HS-5 (cell line): ENCODE results near the gene STRN3.
"Not testable (repeated sequence)": the region's sequence is repeated elsewhere in the genome, so short reads cannot be mapped to it uniquely, and the experiment has no call there.

Experiments
- DNase-seq: peaks from one replicate; pipeline ENCODE4 v3.0.0-alpha.2; 2012; ENCODE audit warnings: low read depth

The STRN3 gene

DNA sequence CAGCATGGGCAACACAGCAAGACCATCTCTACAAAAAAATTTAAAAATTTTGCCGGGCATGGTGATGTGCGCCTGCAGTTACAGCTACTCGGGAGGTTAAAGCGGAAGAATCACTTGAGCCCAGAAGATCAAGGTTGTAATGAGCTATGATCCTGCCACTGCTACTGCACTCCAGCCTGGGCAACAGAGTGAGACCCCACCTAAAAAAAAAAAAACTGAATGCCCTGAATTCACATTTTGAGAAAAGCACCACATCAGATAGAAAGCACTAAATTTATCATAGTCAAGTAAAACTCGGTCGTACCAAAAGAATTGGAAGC lies 24.9 kb downstream of the STRN3 start:
- no peak for DNase-seq

GRCh38 chr14:31000629-31001338 lies 25.4 kb downstream of the STRN3 start:
- DNase-seq, result no peak

DNA sequence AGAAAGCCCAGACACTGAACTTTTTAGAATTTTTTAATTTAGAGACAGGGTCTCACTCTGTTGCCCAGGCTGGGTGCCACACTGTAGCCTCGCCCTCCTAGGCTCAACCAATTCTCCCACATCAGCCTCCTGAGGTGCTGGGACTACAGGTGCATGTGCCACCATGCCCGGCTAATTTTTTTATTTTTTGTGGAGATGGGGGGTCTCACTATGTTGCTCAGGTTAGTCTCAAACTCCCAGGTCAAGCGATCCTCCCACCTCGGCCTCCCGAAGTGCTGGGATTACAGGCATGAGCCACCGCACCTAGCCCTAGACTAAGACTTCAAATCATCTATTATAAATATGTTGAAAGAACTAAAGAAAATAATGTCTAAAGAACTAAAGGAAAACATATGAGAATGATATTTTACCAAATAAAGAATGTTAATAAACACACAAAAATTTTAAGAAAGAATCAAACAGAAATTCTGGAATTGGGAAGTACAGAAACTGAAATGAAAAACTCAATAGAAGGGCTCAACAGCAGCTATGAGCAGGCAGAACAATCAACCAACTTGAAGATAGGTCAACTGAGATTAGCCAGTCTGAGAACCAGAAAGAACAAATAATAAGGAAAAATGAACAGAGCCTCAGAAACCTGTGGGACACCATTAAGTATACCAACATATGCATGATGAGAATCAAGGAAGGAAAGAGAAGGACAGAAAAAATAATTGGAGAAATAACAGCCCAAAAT lies 27.0 kb downstream of the STRN3 start:
- DNase-seq, result no peak

- DNase-seq, result no peak
These were observed 28.0 kb downstream of the STRN3 start for GRCh38 chr14:30998100-30998706.

DNA sequence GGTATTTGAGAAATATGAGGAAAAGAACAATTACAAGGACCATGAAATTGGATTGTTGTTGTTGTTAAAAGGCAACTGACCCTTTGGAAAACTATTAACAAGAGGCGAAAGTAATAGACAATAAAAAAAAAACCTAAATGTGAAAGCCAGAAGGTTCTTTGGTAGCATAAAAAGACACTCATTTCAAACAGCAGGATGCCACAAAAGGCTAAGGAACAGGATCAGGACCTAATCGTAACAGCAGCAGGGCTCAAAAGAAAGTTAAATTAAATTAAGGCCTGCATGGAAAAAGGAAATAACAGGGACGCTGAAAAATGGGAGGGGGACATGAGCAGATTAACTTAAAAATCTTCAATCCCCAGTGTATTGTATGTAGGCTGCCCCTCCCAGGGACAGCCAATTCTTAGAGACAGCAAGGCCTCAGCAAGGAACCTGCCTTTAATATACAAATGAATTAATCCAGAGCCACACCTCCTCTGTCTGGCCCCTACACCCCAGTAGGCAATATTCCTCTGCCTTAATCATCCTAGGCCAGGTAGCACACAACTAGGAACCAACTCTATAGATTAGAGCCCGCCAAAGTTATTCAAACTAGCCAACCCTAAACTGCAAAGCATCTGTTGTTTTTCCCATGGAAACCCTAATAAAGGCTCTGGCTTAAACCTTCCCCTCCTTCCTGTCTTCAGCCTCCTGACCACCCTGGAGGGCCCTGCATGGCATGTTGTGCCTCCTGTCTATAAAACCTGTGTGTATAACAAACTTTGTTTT lies 29.1 kb downstream of the STRN3 start:
- DNase-seq, result no peak

DNA sequence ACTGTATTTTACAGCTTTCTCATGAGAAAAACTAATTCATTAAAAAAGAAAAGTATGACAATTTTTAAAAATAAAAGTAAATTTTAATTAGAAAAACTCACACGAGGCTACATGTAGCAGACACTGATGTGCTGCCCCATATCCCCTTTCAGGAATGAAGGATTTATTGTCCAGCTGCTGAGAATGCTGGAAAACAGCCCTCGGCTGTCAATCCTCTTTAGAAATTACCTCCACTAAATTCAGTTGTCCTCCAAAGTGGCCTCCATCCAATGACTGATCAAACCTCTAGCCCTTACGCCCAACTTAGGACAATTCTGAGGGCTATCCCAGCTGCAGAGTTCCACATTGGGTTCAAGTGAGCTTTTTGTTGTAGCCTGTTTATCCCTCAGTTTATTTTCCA lies 30.5 kb downstream of the STRN3 start:
- DNase-seq, result no peak

GRCh38 chr14:30994681-30995620 lies 31.2 kb downstream of the STRN3 start:
- peak; percentile 30 for DNase-seq

- DNase-seq, result no peak
These were observed 33.1 kb downstream of the STRN3 start for GRCh38 chr14:30993071-30993470.

- DNase-seq, result no peak
These were observed 34.8 kb downstream of the STRN3 start for GRCh38 chr14:30991408-30991807.

DNA sequence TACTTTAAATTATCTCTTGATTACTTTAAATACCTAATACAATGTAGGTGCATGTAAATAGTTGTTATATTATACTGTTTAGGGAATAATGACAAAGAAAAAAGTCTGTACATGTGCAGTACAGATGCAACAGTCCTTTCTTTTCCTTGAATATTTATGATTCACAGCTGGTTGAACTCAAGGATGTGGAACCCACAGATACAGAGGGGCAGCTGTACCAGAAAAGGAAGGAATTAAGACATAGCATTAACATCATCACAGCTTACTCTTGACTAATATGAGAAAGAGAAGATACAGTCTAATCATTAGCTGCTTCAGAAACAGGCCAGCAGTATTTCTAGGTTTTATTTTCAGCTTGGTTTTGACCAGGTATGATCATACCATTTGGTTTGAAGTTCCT lies 35.4 kb downstream of the STRN3 start:
- DNase-seq, result no peak

DNA sequence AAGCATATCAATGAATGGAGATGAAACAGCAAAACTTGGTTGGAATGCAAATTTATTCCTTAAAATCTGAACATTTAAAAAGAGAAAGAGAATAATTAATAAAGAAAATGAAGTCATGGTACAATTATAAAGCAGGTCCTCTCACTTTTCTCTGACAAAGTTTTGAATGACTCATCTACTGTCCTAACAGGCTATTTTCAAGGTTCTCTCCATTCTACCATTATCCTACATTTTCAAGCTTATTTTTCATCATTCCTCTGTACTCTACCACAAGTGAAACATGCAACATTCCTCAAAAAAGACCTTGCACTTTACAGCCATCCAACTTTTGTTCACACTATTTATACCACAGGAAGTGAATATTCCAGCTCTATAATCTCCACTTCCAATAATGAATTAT lies 37.7 kb downstream of the STRN3 start:
- no peak for DNase-seq

DNA sequence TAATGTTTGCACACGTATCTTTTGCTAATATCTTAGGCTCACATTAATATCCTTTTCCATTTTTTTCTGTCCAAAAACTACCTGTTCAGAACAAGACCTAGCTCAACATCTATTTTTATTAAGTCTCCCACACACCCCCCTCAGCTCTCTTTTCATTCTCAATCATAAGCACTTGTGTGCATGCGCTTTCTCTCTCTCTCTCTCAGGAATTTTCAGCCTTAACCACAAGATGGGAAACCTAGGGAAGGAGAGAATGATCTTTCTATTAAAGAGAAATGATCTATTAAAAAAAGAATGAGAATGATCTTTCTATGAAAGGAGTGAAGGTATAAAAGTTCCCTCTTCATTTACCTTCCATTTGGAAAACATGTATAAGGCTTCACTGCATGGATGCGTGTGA lies 40.4 kb downstream of the STRN3 start:
- no peak for DNase-seq

GRCh38 chr14:30983858-30984257 lies 42.3 kb downstream of the STRN3 start:
- DNase-seq, result no peak

GRCh38 chr14:30982533-30982932 lies 43.6 kb downstream of the STRN3 start:
- no peak for DNase-seq

GRCh38 chr14:30980980-30981379 lies 45.2 kb downstream of the STRN3 start:
- no peak for DNase-seq

DNA sequence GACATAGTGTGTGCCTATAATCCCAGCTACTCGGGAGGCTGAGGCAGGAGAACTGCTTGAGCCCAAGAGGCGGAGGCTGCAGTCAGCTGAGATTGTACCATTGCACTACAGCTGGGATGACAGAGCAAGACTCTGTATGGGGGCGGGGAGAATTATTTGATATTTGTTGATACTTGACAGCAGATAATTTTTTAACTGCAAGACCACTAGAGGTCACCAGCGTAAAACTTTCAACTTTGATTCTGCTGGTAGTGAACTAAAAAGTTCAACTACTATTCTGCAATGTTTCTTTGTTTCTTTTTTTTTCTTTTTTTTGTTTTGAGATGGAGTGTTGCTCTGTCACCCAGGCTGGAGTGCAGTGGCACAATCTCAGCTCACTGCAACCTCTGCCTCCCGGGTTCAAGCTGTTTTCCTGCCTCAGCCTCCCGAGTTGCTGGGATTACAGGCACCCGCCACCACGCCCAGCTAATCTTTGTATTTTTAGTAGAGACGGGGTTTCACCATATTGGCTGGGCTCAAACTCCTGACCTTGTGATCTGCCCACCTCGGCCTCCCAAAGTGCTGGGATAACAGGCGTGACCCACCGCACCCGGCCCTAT lies 46.0 kb downstream of the STRN3 start:
- DNase-seq, result peak; percentile 53

- DNase-seq, result no peak
These were observed 48.4 kb downstream of the STRN3 start for GRCh38 chr14:30977752-30978151.

DNA sequence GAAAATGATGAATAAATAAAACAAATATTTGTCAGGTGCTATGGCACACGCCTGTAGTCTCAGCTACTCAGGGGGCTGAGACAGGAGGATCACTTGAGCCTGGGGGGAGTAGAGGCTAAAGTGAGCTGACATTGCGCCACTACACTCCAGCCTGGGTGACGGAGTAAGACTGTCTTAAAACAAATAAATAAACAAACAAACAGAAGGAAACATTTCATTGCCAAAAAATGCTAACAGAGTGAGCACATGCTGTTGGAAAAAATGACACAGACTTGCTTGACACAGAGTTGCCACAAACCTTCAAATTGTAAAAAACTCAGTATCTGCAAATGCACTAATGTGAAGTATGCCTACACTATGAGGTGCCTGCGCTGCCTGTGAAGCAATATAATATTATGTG lies 51.6 kb downstream of the STRN3 start:
- no peak for DNase-seq

DNA sequence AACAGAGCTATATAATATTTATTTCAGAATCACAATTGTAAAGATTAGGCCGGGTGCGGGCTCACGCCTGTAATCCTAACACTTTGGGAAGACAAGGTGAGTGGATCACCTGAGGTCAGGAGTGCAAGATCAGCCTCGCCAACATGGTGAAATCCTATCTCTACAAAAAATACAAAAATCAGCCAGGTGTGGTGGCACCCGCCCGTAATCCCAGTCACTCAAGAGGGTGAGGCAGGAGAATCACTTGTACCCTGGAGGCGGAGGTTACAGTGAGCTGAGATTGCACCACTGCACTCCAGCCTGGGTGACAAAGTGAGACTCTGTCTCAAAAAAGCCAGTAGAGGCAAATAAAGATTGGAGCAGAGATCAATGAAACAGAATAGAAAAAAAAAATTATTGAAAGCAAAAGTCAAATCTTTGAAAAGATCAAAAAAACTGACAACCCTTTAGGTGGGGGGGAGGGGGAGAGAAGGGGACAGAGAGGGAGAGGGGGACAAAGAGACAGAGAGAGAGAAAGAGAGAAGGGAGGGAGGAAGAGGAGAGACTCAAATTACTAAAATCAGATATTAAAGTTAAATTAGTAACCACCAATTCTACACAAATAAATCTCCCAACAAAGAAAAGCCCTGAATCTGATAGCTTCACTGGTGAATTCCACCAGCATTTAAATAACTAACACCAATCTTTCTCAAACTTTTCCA lies 53.1 kb downstream of the STRN3 start:
- DNase-seq, result no peak

- DNase-seq, result not testable (repeated sequence)
These were observed 54.0 kb downstream of the STRN3 start for GRCh38 chr14:30972036-30972732.
